ENCODE measurements around the gene GBA3. TPM values are rescaled to one million over a fixed set of nuclear protein-coding genes. Genes with fewer than 3 reads are reported as not detected.

The GBA3 gene
- total RNA-seq, 4 donors from 2014 or later: 41.3 to 306 (median 189) TPM

DNA sequence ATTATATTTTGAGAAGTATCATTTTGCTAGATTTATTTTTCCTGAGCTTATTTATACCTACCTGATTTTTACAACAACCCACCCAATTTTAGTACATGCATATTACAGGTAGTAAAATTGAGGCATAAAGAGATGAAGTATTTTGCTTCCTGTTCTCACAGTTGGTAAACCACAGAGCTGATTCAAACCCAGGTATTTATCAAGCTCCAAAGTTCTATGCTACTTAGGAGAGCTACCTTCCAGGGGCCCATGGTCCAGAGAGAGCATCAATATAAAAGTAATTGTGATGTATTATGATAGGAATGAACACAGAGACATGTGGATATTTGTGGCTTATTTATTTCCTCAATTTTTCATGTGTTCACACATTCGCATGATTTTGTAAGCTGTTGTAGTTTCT is 20.2 kb upstream of the GBA3 start:
- no peak overlapping the region for H3K27ac ChIP-seq
- no peak for TF ChIP-seq POLR2A (IDR thresholded peaks at IDR 0.05)
- TF ChIP-seq, protein P1, sequence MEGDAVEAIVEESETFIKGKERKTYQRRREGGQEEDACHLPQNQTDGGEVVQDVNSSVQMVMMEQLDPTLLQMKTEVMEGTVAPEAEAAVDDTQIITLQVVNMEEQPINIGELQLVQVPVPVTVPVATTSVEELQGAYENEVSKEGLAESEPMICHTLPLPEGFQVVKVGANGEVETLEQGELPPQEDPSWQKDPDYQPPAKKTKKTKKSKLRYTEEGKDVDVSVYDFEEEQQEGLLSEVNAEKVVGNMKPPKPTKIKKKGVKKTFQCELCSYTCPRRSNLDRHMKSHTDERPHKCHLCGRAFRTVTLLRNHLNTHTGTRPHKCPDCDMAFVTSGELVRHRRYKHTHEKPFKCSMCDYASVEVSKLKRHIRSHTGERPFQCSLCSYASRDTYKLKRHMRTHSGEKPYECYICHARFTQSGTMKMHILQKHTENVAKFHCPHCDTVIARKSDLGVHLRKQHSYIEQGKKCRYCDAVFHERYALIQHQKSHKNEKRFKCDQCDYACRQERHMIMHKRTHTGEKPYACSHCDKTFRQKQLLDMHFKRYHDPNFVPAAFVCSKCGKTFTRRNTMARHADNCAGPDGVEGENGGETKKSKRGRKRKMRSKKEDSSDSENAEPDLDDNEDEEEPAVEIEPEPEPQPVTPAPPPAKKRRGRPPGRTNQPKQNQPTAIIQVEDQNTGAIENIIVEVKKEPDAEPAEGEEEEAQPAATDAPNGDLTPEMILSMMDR (IDR thresholded peaks at IDR 0.05): no peak
- no peaks in the 10 kb centered on the region for H3K9me3 ChIP-seq
- no peak overlapping the region for H3K4me3 ChIP-seq
- no peaks in the 10 kb centered on the region for H3K4me1 ChIP-seq
- no peaks in the 10 kb centered on the region for H3K27me3 ChIP-seq
- no peak for DNase-seq
- H3K36me3 ChIP-seq: no peaks in the 10 kb centered on the region

GRCh38 chr4:22672944-22673343 is 19.8 kb upstream of the GBA3 start:
- Histone ChIP-seq H3K4me1 (no peaks in the 10 kb centered on the region), H3K4me3 (no peak overlapping the region), H3K27me3 (no peaks in the 10 kb centered on the region), H3K9me3 (no peaks in the 10 kb centered on the region), H3K36me3 (no peaks in the 10 kb centered on the region), H3K27ac (no peak overlapping the region)
- no peak for DNase-seq
- no peak for TF ChIP-seq POLR2A (IDR thresholded peaks at IDR 0.05)
- TF ChIP-seq, protein P1 (IDR thresholded peaks at IDR 0.05): no peak

- Histone ChIP-seq H3K36me3 (no peaks in the 10 kb centered on the region), H3K4me3 (no peak overlapping the region), H3K27me3 (no peaks in the 10 kb centered on the region), H3K9me3 (no peaks in the 10 kb centered on the region), H3K4me1 (peaks cover 0 to 8% (median 2%) of the 10 kb centered on the region in 4 donors), H3K27ac (no peak overlapping the region)
- TF ChIP-seq, protein P1 (IDR thresholded peaks at IDR 0.05): no peak
- no peak for TF ChIP-seq POLR2A (IDR thresholded peaks at IDR 0.05)
- no peak for DNase-seq
Measured at GRCh38 chr4:22674700-22675099, 18.0 kb upstream of the GBA3 start.

GRCh38 chr4:22676063-22676462 is 16.7 kb upstream of the GBA3 start:
- no peaks in the 10 kb centered on the region for H3K27me3 ChIP-seq
- H3K36me3 ChIP-seq: no peaks in the 10 kb centered on the region
- H3K4me1 ChIP-seq: peaks cover 0 to 11% (median 2%) of the 10 kb centered on the region in 4 donors
- DNase-seq: no peak
- no peak overlapping the region for H3K27ac ChIP-seq
- no peak overlapping the region for H3K4me3 ChIP-seq
- no peaks in the 10 kb centered on the region for H3K9me3 ChIP-seq
- no peak for TF ChIP-seq POLR2A (IDR thresholded peaks at IDR 0.05)
- TF ChIP-seq, protein P1 (IDR thresholded peaks at IDR 0.05): no peak

GRCh38 chr4:22677780-22678179 is 15.0 kb upstream of the GBA3 start:
- Histone ChIP-seq H3K9me3 (no peaks in the 10 kb centered on the region), H3K27ac (no peak overlapping the region), H3K27me3 (no peaks in the 10 kb centered on the region), H3K4me1 (peaks cover 0 to 11% (median 2%) of the 10 kb centered on the region in 4 donors), H3K4me3 (no peak overlapping the region), H3K36me3 (no peaks in the 10 kb centered on the region)
- no peak for DNase-seq
- TF ChIP-seq, protein P1 (IDR thresholded peaks at IDR 0.05): no peak
- TF ChIP-seq POLR2A (IDR thresholded peaks at IDR 0.05): no peak

Data from Peyer's patch (tissue), 4 donors.